Activated T-helper 9 cell treated with anti-CD3 and anti-CD28 coated beads, Interleukin-2, amount 50 U/mL, for 16 hours (primary cell): ENCODE data around the gene TCTN3.
"Not testable (repeated sequence)": the region's sequence is repeated elsewhere in the genome, so short reads cannot be mapped to it uniquely, and the experiment has no call there.

Experiments
- DNase-seq: peaks from one replicate; pipeline ENCODE4 v3.0.0-alpha.2; 2020; ENCODE audit warnings: low read depth

TCTN3 gene

DNA sequence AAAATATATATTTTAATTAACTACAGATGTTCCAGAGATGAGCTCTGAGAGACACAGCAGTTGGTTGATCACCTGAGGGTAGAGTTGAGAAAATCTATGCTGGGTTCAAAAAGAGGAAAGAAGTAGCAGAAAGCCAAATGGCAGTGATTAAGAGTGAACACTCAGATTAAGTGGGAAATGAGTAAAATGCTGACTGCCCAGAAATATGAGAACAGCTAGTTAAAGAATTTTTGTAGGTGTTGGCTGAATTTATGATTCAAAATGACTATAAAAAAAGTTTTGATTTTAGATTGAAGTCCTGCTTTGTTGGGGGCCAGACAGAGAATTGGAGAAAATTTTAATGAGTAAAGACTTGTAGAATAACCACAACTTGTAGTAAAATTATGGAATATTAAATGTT, 9.8 kb downstream of the TCTN3 start:
- no peak for DNase-seq

DNA sequence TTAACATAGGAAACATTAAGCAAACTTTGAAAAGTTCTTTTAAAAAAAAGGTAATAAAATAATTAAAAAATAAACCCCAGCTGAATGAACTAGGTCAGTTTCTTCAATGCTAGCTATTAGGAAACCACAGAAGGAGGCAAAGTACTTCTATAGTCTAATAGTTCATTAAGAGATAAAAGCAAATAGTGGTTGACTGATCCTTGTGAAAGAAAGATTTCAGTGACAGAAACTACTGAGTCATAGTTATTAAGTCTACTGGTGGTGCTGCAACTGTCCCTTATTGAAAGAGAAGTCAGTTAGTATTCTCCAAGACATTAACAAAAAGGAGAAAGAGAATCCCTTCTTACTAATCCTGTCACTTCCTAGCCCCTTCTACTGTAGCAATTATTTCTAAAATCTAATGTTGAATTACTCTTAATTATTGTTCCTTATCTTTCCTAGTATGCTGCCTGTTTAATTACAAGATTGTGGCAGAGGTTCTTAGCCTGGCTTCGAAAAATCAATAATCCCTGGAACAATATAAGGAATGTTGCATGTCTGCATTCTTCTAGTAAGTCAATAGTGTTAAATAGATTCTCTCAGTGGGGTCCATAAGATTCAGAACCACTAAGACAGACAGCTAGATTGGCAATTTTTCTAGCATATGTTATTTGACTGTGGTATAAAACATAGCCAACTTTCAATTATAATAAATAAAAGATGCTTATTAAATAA, 18.2 kb downstream of the TCTN3 start:
- DNase-seq, result no peak

- DNase-seq, result no peak
These were observed 19.1 kb downstream of the TCTN3 start for GRCh38 chr10:95674643-95675042.

DNA sequence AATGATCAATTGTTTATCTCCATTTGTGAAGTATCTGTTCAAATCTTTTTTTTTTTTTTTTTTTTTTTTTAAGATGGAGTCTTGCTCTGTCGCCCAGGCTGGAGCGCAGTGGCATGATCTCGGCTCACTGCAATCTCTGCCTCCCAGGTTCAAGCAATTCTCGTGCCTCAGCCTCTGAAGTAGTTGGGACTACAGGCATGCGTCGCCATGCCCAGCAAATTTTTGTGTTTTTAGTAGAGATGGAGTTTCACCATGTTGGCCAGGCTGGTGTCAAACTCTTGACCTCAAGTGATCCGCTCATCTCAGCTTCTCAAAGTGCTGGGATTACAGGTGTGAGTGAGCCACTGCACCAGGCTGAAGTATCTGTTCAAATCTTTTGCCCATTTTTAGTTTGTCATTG, 21.1 kb downstream of the TCTN3 start:
- not testable (repeated sequence) for DNase-seq

DNA sequence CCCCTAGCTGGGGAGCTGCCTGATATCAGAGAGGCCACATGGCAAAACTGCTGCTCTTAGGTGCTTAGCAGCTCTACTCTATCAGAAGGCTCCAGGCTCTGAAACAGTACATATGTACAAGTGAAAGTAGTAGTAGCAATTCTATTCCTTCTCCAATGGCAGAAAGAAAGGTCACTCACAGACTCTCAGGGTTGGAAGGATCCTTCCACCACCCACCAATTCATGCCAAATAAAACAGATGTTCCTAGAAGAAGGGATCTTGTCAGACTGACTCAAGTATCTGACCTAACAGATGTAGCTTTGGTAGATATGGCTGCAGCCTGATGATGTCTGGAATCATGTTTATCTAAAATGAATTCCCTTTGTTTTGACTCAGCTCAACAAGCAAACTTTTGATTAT, 29.2 kb downstream of the TCTN3 start:
- no peak for DNase-seq

DNA sequence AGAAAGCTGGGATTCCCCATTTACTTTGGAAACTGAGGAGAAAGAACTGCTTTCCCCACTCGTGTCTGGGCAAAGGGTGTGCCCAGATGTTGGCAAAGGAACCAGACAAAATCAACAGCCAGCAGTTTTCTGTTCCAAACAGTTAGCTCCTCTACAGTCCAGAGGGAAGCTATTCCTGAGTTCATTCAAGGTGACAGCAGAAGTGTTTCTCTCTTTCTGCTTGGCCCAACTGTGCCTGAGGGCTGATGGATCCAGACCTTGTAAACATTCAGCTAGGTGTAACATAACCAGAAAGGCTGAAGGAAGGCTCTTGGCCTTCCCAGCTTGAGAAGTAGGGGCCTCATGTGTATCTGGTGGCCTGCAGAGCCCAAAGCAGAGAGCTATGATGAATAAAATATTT, 30.2 kb downstream of the TCTN3 start:
- no peak for DNase-seq

DNA sequence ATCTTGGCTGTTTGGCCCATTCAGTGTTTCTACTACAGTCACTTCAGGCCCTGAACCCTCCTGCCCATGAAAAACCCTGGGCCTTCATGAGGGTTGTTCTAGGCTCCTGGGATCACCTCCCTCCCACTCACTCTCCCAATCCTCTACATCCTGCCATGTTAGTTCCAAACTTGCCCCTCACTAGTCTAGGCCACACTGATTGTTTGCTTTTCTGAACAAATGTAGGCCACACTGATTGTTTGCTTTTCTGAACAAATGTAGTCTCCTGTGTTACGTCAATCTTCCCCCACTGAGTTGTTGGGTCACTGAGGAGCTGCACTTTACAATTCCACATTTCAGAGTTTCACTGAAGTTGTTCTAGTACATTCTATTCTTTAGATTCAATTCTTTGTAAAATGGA, 31.9 kb downstream of the TCTN3 start:
- DNase-seq, result no peak

DNA sequence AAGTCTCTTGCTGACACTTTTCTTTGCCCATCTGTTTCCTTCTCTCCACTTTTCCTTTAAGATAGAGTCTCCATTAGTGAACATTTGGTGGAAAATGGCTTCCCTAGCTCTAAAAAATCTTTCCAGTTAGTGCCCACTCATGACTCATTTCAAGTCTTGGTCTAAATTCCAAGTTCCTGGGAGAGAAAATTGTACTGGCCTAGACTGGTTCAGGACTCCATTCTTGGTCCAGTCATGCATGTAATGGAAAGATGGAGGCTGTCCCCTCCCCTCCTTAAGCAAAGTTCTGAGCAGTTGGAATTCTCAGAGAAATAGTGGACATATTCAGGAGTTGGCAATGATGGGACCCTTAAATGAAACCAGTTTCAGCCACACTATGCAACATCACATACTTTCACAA, 33.4 kb downstream of the TCTN3 start:
- DNase-seq, result no peak

DNA sequence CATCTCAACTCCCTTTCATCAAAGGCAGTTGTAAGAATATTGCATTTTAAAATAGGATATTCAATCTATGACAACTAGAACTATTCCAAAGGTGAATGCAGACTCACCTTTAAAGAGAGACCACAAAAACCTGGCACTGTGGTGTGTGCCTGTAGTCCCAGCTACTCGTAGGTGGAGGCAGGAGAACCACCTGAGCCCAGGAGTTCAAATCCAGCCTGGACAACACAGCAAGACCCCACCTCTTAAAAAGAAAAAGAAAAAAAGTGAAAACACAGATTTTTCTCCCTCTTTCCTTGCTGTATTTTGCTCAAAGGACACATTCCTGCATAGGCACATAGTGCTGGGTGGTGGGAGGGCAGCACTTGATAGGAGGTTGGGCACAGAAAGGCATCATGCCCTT, 36.5 kb downstream of the TCTN3 start:
- DNase-seq, result no peak

DNA sequence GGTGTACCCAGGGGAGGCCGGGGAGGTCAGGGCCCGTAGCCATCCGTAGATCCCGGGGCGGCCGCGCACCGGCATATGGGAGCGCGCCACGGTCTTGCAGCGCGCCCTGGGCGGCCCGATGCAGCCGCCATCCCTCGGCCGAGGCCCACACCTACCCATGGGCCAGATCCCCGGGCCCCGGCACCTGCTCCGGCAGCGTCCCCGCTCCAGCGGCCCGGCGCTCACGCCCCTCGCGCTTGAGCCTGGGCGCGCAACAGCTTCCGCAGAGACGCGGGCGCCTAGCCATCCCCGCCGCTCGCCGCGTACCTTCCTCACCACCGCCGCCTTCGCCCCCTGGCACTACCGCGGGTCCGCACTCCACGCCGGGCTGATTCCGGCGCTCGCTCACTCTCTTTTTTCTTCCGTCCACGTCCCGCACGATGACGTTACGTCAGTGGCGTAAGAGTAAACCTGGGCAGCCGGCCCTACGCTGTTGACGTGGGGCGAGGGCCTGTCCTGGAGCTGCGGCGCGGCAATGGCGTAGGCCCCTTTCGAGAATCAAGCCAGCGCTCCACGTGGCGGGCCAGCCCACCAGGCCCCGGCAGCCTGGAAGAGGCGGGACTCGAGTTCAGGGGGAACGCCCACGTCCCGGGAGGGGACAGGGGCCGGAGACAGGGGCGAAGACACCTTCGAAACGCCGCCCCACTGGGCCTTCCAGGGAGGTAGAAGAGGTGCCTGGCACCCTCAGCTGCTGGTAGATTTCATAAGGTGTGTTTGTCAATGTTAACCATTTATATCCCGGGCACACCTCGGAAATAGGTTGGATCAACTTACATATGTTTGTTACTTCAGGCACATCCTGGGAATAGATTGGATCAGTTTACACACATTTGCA, 37.2 kb downstream of the TCTN3 start, which contains the start of gene ALDH18A1:
TSS of gene ALDH18A1 (minus strand) at position 421 of the 874 bp plus-strand sequence. CDS start 3,334 bp downstream, outside the sequence.
- DNase-seq, result peak; percentile 86

DNA sequence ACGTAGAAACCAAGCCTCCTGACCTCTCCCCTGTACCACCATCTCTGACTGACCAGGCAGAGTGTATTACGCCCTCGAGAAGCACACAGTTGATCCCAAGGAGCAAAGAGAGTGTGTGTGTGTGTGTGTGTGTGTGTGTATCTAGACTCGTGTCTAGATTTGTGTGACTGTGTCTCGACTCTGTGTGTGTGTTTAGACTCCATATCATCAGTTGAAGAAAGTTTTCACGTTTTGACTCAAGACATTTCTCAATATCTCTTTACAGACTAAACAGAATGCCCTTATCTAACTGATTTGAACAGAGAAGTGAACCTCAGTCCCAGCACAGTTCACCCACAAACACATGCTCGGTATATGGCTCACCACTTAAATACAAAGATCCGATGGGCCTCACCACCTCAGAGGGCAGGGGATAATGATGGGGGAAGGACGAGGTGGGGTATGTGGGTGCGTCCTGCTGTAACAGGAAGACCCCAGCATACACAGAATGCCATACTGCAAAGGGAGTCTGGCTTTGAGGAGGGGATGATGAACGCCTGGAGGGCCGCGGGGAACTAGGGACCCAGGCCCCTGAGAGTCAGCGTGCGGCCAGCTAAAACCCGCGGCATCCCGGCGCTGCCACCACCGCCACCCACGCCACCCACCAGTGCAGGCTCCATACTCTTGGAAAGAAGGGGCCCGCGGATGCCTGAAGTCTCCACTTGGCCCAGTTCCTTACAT, 38.0 kb downstream of the TCTN3 start:
- no peak for DNase-seq

DNA sequence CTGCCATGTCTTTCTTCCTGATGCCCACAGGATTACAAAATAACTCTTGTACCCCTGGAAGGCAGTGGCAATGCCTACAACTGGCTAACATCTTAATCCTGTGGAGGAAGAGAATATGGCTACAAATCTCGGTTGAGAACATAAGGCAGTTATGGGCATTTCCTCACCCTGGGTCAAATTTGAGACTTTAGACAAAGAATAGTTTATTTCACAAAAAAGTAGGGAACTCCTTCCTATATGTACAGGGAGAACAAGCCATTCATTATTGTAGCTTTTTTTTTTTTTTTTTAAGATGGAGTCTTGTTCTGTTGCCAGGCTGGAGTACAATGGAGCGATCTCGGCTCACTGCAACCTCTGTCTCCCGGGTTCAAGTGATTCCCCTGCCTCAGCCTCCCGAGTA, 39.8 kb downstream of the TCTN3 start:
- no peak for DNase-seq

- DNase-seq, result no peak
These were observed 42.2 kb downstream of the TCTN3 start for GRCh38 chr10:95651346-95652060.

DNA sequence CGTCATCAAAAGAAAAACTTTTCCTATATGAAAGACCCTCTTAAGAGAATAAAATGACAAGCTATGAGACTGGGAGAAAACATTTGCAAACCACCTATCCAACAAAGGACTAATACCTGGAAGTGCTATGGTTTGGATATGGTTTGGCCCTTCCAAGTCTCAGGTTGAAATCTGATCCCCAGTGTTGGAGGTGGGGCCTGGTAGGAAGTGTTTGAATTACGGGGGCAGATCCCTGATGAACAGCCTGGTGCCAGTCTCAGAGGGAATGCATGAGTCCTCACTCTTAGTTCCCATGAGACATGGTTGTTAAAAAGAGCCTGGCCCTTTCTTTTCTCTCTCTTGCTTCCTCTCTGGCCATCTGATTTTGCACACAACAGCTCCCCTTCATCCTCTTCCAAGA, 43.5 kb downstream of the TCTN3 start:
- DNase-seq, result no peak

DNA sequence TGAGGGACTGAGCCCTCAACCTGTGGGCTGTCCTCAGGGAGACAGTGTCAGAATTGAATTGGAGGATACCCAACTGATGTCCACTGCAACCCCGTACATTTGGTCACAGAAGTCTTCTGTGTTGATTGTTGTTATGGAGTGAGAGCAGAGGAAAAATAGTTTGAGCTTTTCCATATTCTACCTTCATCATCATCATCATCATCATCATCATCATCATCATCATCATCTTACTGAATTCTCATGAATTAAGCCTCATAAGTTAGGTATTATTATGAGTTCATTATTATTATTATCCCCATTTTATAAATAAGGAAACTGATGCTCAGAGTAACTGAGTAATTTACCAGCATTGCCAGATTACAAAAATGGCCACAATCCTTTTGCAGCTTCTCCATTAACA, 45.6 kb downstream of the TCTN3 start:
- DNase-seq, result no peak

DNA sequence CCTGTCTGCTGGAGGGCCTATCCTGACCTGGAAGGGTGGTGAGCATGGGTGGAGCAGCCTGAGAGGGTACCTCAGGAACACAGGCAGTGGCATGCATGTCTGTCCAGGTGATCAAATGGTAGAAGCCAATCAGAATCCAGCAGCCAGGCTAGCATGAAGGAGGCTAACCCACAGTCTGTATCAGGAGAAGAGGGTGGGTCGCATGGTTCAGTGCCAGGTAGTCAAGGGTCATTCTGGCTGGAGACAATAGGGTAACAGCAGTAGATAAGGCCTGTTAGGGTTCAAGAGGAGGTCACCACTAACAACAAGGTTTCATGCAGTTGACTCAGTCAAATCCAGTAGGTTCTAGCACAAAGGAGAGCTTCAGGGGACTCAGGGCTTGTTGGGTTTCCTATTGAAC, 47.6 kb downstream of the TCTN3 start:
- DNase-seq, result no peak

GRCh38 chr10:95644901-95645300, 48.8 kb downstream of the TCTN3 start:
- no peak for DNase-seq

GRCh38 chr10:95640891-95641315, 52.8 kb downstream of the TCTN3 start:
- no peak for DNase-seq

DNA sequence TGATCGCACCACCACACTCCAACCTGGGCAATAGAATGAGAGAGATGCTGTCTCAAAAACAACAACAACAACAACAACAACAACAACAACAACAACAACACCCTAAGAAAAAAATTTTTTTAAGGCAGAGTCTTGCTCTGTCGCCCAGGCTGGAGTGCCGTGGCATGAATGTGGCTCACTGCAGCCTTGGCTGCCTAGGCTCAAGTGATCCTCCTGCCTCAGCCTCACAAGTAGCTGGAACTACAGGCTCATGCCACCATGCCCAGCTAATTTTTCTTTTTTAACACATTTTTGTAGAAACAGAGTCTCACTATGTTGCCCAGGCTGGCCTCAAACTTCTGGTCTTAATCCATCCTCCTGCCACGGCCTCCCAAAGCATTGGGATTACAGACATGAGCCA, 55.8 kb downstream of the TCTN3 start:
- no peak for DNase-seq

GRCh38 chr10:95637140-95637539, 56.6 kb downstream of the TCTN3 start:
- DNase-seq, result no peak

DNA sequence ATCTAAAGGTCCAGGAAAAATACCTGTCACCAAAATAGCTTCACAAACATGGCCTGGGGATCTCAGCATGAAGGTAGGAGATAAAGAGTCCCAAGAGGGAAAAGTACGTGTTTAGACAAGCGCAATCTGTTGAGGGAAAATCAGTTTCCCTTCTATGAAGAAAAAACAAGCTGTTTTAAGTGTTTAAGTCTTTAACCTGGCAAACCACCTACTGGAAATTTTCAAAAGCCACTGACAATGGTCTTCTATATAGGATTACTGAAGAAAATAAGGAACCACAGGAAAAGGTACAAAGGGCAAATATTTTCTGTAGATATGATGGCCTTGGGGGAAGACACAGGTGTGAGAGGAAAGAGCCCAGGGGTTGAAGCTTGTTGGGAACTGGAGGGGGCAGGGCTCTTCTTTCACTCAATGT, 58.4 kb downstream of the TCTN3 start:
- DNase-seq, result no peak

- no peak for DNase-seq
These were observed 64.9 kb downstream of the TCTN3 start for GRCh38 chr10:95628786-95629185.
